ENCODE data around the gene CSF3R. TPM values are rescaled to one million over a fixed set of nuclear protein-coding genes. Genes with fewer than 3 reads are reported as not detected.

Gene CSF3R
- total RNA-seq, 4 donors from 2014 or later = 12.5 to 27.8 (median 19.8) TPM

- H3K27ac ChIP-seq = no peak overlapping the region
- no peak for TF ChIP-seq POLR2A (IDR thresholded peaks at IDR 0.05)
- TF ChIP-seq EP300 (IDR thresholded peaks at IDR 0.05) = no peak
- TF ChIP-seq, protein P1, sequence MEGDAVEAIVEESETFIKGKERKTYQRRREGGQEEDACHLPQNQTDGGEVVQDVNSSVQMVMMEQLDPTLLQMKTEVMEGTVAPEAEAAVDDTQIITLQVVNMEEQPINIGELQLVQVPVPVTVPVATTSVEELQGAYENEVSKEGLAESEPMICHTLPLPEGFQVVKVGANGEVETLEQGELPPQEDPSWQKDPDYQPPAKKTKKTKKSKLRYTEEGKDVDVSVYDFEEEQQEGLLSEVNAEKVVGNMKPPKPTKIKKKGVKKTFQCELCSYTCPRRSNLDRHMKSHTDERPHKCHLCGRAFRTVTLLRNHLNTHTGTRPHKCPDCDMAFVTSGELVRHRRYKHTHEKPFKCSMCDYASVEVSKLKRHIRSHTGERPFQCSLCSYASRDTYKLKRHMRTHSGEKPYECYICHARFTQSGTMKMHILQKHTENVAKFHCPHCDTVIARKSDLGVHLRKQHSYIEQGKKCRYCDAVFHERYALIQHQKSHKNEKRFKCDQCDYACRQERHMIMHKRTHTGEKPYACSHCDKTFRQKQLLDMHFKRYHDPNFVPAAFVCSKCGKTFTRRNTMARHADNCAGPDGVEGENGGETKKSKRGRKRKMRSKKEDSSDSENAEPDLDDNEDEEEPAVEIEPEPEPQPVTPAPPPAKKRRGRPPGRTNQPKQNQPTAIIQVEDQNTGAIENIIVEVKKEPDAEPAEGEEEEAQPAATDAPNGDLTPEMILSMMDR (IDR thresholded peaks at IDR 0.05) = no peak
- DNase-seq (ENCODE audit: low spot score in 2 of 2) = no peak
- no peak overlapping the region for H3K4me3 ChIP-seq
- no peaks in the 10 kb centered on the region for H3K9me3 ChIP-seq
- H3K4me1 ChIP-seq = no peaks in the 10 kb centered on the region
- 80 to 98% methylated on average over 4 of the region's 4 CpGs for WGBS, 2 donors
- peaks cover 0 to 43% (median 0%) of the 10 kb centered on the region in 3 donors for H3K36me3 ChIP-seq
- H3K27me3 ChIP-seq = no peaks in the 10 kb centered on the region
These were observed 44.0 kb downstream of the CSF3R start for GRCh38 chr1:36438715-36439114.

DNA sequence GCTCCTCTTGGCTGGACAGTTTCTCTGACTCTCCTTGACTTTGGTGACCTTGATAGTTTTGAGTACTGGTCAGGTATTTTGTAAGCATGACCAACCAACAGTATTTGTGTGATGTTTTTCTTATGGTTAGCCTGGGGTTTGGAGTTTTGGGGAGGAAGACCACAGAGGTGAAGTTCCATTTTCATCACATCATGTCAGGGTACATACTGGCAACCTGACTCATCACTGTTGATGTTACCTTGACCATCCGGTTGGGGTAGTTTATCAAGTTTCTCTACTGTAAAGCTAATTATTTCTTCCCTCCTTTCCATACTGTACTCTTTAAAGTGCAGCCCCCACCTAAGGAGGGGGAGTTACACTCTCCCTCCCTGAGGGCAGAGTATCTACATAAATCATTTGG lies 45.9 kb downstream of the CSF3R start:
- no peaks in the 10 kb centered on the region for H3K9me3 ChIP-seq
- H3K36me3 ChIP-seq = peaks cover 0 to 45% (median 0%) of the 10 kb centered on the region in 3 donors
- TF ChIP-seq, protein P1 (IDR thresholded peaks at IDR 0.05) = no peak
- no peak for TF ChIP-seq POLR2A (IDR thresholded peaks at IDR 0.05)
- no peak for TF ChIP-seq EP300 (IDR thresholded peaks at IDR 0.05)
- no peak overlapping the region for H3K4me3 ChIP-seq
- no peak overlapping the region for H3K27ac ChIP-seq
- WGBS, 2 donors = 87 to 88% methylated on average over 1 of the region's 1 CpG
- H3K4me1 ChIP-seq = no peaks in the 10 kb centered on the region
- DNase-seq (ENCODE audit: low spot score in 2 of 2) = no peak
- H3K27me3 ChIP-seq = no peaks in the 10 kb centered on the region

- Histone ChIP-seq H3K4me3 (no peak overlapping the region), H3K36me3 (peaks cover 0 to 59% (median 0%) of the 10 kb centered on the region in 3 donors), H3K27me3 (no peaks in the 10 kb centered on the region), H3K9me3 (no peaks in the 10 kb centered on the region), H3K27ac (no peak overlapping the region), H3K4me1 (no peaks in the 10 kb centered on the region)
- TF ChIP-seq EP300 (IDR thresholded peaks at IDR 0.05) = no peak
- TF ChIP-seq, protein P1 (IDR thresholded peaks at IDR 0.05) = no peak
- WGBS, 2 donors = 37 to 42% methylated on average over 1 of the region's 1 CpG
- DNase-seq (ENCODE audit: low spot score in 2 of 2) = no peak
These were observed 49.6 kb downstream of the CSF3R start for GRCh38 chr1:36433102-36433501.

GRCh38 chr1:36432616-36433015 lies 50.1 kb downstream of the CSF3R start:
- H3K4me3 ChIP-seq = no peak overlapping the region
- no peak overlapping the region for H3K27ac ChIP-seq
- no peaks in the 10 kb centered on the region for H3K27me3 ChIP-seq
- TF ChIP-seq EP300 (IDR thresholded peaks at IDR 0.05) = no peak
- TF ChIP-seq, protein P1 (IDR thresholded peaks at IDR 0.05) = no peak
- no peak for TF ChIP-seq POLR2A (IDR thresholded peaks at IDR 0.05)
- no peaks in the 10 kb centered on the region for H3K9me3 ChIP-seq
- no peak for DNase-seq (ENCODE audit: low spot score in 2 of 2)
- WGBS, 2 donors = 72 to 78% methylated on average over 4 of the region's 4 CpGs
- peaks cover 0 to 55% (median 0%) of the 10 kb centered on the region in 3 donors for H3K36me3 ChIP-seq
- no peaks in the 10 kb centered on the region for H3K4me1 ChIP-seq

DNA sequence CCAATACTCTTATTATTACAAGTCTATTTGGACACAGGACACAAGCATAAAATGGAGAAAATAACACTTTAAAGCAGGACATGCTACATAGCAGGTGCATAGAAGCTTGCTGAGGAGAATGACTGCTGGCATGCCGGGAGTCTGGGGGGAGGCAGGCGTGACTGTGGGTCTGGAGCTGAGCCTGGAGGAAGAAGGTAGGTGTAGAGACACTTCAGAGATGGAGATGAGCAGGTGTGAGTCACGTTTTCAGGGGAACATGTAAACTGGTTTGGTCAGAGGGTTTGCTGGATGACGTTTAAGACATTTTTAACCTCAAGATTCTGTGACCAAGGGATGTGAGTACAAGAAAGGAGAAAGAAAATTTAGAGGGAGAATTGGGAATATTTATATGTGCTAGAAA lies 56.9 kb downstream of the CSF3R start:
- TF ChIP-seq EP300 (IDR thresholded peaks at IDR 0.05) = no peak
- TF ChIP-seq POLR2A (IDR thresholded peaks at IDR 0.05) = no peak
- TF ChIP-seq, protein P1 (IDR thresholded peaks at IDR 0.05) = no peak
- Histone ChIP-seq H3K27ac (no peak overlapping the region), H3K27me3 (no peaks in the 10 kb centered on the region), H3K4me3 (no peak overlapping the region), H3K4me1 (peaks cover 0 to 4% (median 0%) of the 10 kb centered on the region in 4 donors), H3K36me3 (peaks cover 0 to 69% (median 0%) of the 10 kb centered on the region in 3 donors), H3K9me3 (no peaks in the 10 kb centered on the region)
- no peak for DNase-seq (ENCODE audit: low spot score in 2 of 2)
- WGBS, 2 donors = 79 to 80% methylated on average over 4 of the region's 4 CpGs
